GM11168 (cell line): ENCODE measurements around the gene C10orf90.

ENCODE experiments used
- in situ Hi-C: fragments of 300-500 bp; cut with MboI; formaldehyde crosslinking; loops from one replicate; pipeline ENCODE4 v1.12.0; 2022; ENCODE audit warnings: low sequenced_read_pairs; ENCODE audit not compliant: unreplicated experiment

C10orf90 gene

GRCh38 chr10:126586878-126587277 lies 83.6 kb downstream of the C10orf90 start:
- in situ Hi-C loops, result no loop called here

GRCh38 chr10:126586128-126586527 lies 84.4 kb downstream of the C10orf90 start:
- in situ Hi-C loops, result no loop called here

- in situ Hi-C loops, result no loop called here
Measured at GRCh38 chr10:126585249-126586017, 85.1 kb downstream of the C10orf90 start.

- in situ Hi-C loops, result no loop called here
Measured at GRCh38 chr10:126584836-126585235, 85.7 kb downstream of the C10orf90 start.

- in situ Hi-C loops, result no loop called here
Measured at GRCh38 chr10:126583552-126584200, 86.8 kb downstream of the C10orf90 start.

- in situ Hi-C loops, result no loop called here
Measured at GRCh38 chr10:126581648-126582046, 88.8 kb downstream of the C10orf90 start.

- in situ Hi-C loops, result no loop called here
Measured at GRCh38 chr10:126580873-126581647, 89.4 kb downstream of the C10orf90 start.

GRCh38 chr10:126576336-126576735 lies 94.2 kb downstream of the C10orf90 start:
- in situ Hi-C loops, result no loop called here

- in situ Hi-C loops, result no loop called here
Measured at GRCh38 chr10:126570621-126571602, 99.6 kb downstream of the C10orf90 start.

- in situ Hi-C loops, result no loop called here
Measured at GRCh38 chr10:126570245-126570570, 100.3 kb downstream of the C10orf90 start.

- in situ Hi-C loops, result no loop called here
Measured at GRCh38 chr10:126569513-126570244, 100.8 kb downstream of the C10orf90 start.

GRCh38 chr10:126568809-126569385 lies 101.6 kb downstream of the C10orf90 start:
- in situ Hi-C loops, result no loop called here

- in situ Hi-C loops, result no loop called here
Measured at GRCh38 chr10:126565871-126566270, 104.6 kb downstream of the C10orf90 start.

GRCh38 chr10:126565441-126565840 lies 105.1 kb downstream of the C10orf90 start:
- in situ Hi-C loops, result no loop called here

- in situ Hi-C loops, result no loop called here
Measured at GRCh38 chr10:126564326-126564888, 106.1 kb downstream of the C10orf90 start.

GRCh38 chr10:126563361-126563760 lies 107.1 kb downstream of the C10orf90 start:
- in situ Hi-C loops, result no loop called here

- in situ Hi-C loops, result no loop called here
Measured at GRCh38 chr10:126561921-126562680, 108.4 kb downstream of the C10orf90 start.
